B cell (primary cell): ENCODE measurements around the gene BACH2. TPM values are rescaled to one million over a fixed set of nuclear protein-coding genes. Genes with fewer than 3 reads are reported as not detected.

Source experiments
- ATAC-seq: fragments of 200-7000 bp; cut with Tn5 transposase; one replicate; pipeline ENCODE4 v1.10.0; 2021; ENCODE audit warnings: low read depth, mild to moderate bottlenecking, moderate number of reproducible peaks, moderate library complexity
- CTCF ChIA-PET: fragments of 350-600 bp; sonication (Branson Sonifier 250); formaldehyde crosslinking; loops from one replicate; lab custom pipeline; 2021; ENCODE audit warnings: antibody characterized with exemption, inconsistent platforms; lab: Charles Lee
- POLR2A ChIA-PET: fragments of 350-600 bp; sonication (Branson Sonifier 250); formaldehyde crosslinking; loops from one replicate; lab custom pipeline; 2021; ENCODE audit warnings: antibody characterized with exemption; lab: Charles Lee
- DNase-seq: peaks from one replicate; pipeline ENCODE4 v3.0.0; 2013
- H2AFZ ChIP-seq: 2 replicates; pipeline ENCODE4 v1.6.1; 2012; ENCODE audit warnings: mild to moderate bottlenecking, low read depth, low read length; ENCODE audit not compliant: insufficient read depth, poor library complexity, severe bottlenecking
- H3K27ac ChIP-seq, 2 donors: 1 replicate in 1 of 2; 2 replicates in 1 of 2; pipeline ENCODE4 v1.5.1; 2012 to 2013; ENCODE audit warnings: low read length in 2 of 2, mild to moderate bottlenecking in 2 of 2, moderate library complexity in 1 of 2
- H3K27me3 ChIP-seq, 4 experiments: fragments of 200-600 bp in 1 of 4; sonication (generic) in 1 of 4; replicated peaks in 1 of 4; 1 replicate in 2 of 4; 2 replicates in 2 of 4; pipeline versions ENCODE4 v1.6.1 to v1.7.0; 2013 to 2016; ENCODE audit warnings: low read length in 3 of 4, mild to moderate bottlenecking in 2 of 4, mixed read lengths in 1 of 4, moderate library complexity in 1 of 4; ENCODE audit not compliant: insufficient read depth in 4 of 4, control insufficient read depth in 3 of 4; ENCODE audit errors: control extremely low read depth in 1 of 4
- H3K36me3 ChIP-seq, 2 experiments: replicated peaks in 1 of 2; 1 replicate in 1 of 2; 2 replicates in 1 of 2; pipeline versions ENCODE4 v1.6.1 to v1.7.1; 2013; ENCODE audit warnings: low read length in 1 of 2; ENCODE audit not compliant: insufficient read depth in 2 of 2, control insufficient read depth in 1 of 2; ENCODE audit errors: control extremely low read depth in 1 of 2, extremely low read depth in 1 of 2
- H3K4me1 ChIP-seq, 2 donors: fragments of 200-600 bp in 1 of 2; sonication (generic) in 1 of 2; 1 replicate in 1 of 2; 2 replicates in 1 of 2; pipeline versions ENCODE4 v1.5.1 to v1.6.1; 2013 to 2017; ENCODE audit warnings: low read length in 2 of 2; ENCODE audit not compliant: control insufficient read depth in 2 of 2, insufficient read depth in 2 of 2
- H3K4me2 ChIP-seq: replicated peaks from 2 replicates; pipeline ENCODE3; 2012; ENCODE audit warnings: mild to moderate bottlenecking, low read depth, low read length; ENCODE audit not compliant: poor library complexity, severe bottlenecking
- H3K4me3 ChIP-seq, 5 experiments: fragments of 200-600 bp in 1 of 5; sonication (generic) in 1 of 5; 1 replicate in 3 of 5; 2 replicates in 2 of 5; pipeline versions ENCODE4 v1.5.1 to v1.7.0; 2011 to 2016; ENCODE audit warnings: low read length in 4 of 5, mild to moderate bottlenecking in 4 of 5, low read depth in 2 of 5, control low read depth in 1 of 5, moderate library complexity in 1 of 5; ENCODE audit not compliant: insufficient read depth in 1 of 5; ENCODE audit errors: control extremely low read depth in 1 of 5, extremely low read depth in 1 of 5
- H3K79me2 ChIP-seq: fragments of 200-600 bp; sonication (generic); one replicate; pipeline ENCODE4 v1.6.0; 2016; ENCODE audit warnings: low read length; ENCODE audit not compliant: control insufficient read depth, insufficient read depth
- H3K9ac ChIP-seq: fragments of 200-600 bp; sonication (generic); 2 replicates; pipeline ENCODE4 v1.6.1; 2017; ENCODE audit warnings: mild to moderate bottlenecking, low read length, moderate library complexity
- H3K9me3 ChIP-seq, 3 donors: one replicate each; pipeline versions ENCODE4 v1.6.1 to v1.7.1; 2013; ENCODE audit warnings: low read length in 2 of 3; ENCODE audit not compliant: control insufficient read depth in 2 of 3, insufficient read depth in 1 of 3; ENCODE audit errors: control extremely low read depth in 1 of 3
- H4K20me1 ChIP-seq: 2 replicates; pipeline ENCODE4 v1.6.0; 2012; ENCODE audit warnings: mild to moderate bottlenecking, low read length; ENCODE audit not compliant: insufficient read depth, control insufficient read depth, poor library complexity, severe bottlenecking
- H3K27ac Mint-ChIP-seq: one replicate; pipeline ENCODE4 v1.8.0; 2021; ENCODE audit warnings: mixed read lengths
- H3K27me3 Mint-ChIP-seq: one replicate; pipeline ENCODE4 v1.8.0; 2021; ENCODE audit warnings: mixed read lengths
- H3K4me1 Mint-ChIP-seq: one replicate; pipeline ENCODE4 v1.8.0; 2021; ENCODE audit warnings: mixed read lengths
- H3K4me3 Mint-ChIP-seq: one replicate; pipeline ENCODE4 v1.8.0; 2021; ENCODE audit warnings: mixed read lengths
- H3K9me3 Mint-ChIP-seq: one replicate; pipeline ENCODE4 v1.8.0; 2022; ENCODE audit warnings: mixed read lengths; ENCODE audit not compliant: insufficient read depth
- CTCF ChIP-seq: fragments of 200-600 bp; IDR thresholded peaks from one replicate; pipeline ENCODE4 v1.8.0; 2022; ENCODE audit warnings: antibody characterized with exemption, mild to moderate bottlenecking
- EZH2 ChIP-seq: IDR thresholded peaks from 2 replicates; pipeline ENCODE4 v1.6.1; 2012; ENCODE audit warnings: borderline replicate concordance, low read depth, mild to moderate bottlenecking, moderate library complexity, low read length; ENCODE audit not compliant: insufficient read depth, poor library complexity, severe bottlenecking
- WGBS: methylation state at CpG from one replicate; pipeline ENCODE4 v1.1.5; 2013; ENCODE audit warnings: missing lambda C conversion rate; ENCODE audit not compliant: insufficient coverage; 5-methylcytosine and 5-hydroxymethylcytosine counted together
- intact Hi-C: fragments of 100-400 bp; cut with micrococcal nuclease; formaldehyde crosslinking; loops from one replicate; pipeline ENCODE4 v1.10.0; 2022
- polyA plus RNA-seq: library from polyadenylated mRNA; depleted of rRNA; stranded (reverse); fragments of >200 nt; gene quantifications from 2 replicates; pipeline ENCODE4 v1.2.3, GENCODE V29; 2012
- total RNA-seq, 2 donors: library from RNA; stranded (reverse); fragments of 120-200 nt in 1 of 2; gene quantifications; 1 replicate in 1 of 2; 2 replicates in 1 of 2; pipeline versions ENCODE4 v1.2.3 to v1.2.4, GENCODE V29; 2013 to 2022

Gene BACH2
- total and polyA plus RNA-seq, 2 donors (not counting 1 experiment from before 2014, with no cell fraction given), result 41.1 to 235 TPM

GRCh38 chr6:89930789-89931188 lies 365.9 kb downstream of the BACH2 start:
- Histone ChIP-seq H3K79me2 (no peaks in the 10 kb centered on the region), H3K9ac (no peak overlapping the region), H3K27ac (no peak overlapping the region), H3K4me3 (no peak overlapping the region), H3K4me1 (peaks cover 0 to 3% of the 10 kb centered on the region in 2 donors), H3K27me3 (no peaks in the 10 kb centered on the region), H3K4me2 (no peak overlapping the region), H4K20me1 (peaks cover 60% of the 10 kb centered on the region), H3K36me3 (peaks cover 7 to 65% of the 10 kb centered on the region in 2 experiments), H2AFZ (no peak overlapping the region), H3K9me3 (no peaks in the 10 kb centered on the region)
- Mint-ChIP-seq H3K9me3 (no peaks in the 10 kb centered on the region), H3K4me1 (peaks cover 15% of the 10 kb centered on the region), H3K27ac (peak overlapping the region; percentile 20), H3K4me3 (no peak overlapping the region), H3K27me3 (no peaks in the 10 kb centered on the region)
- ChIA-PET POLR2A (no interaction called here), CTCF (interaction anchor here (0.6 to 2.2 kb wide), 5 partner anchors 10 to 549 kb away, joined by 3 to 7 read pairs (median 3); no protein-coding TSS in a partner anchor)
- TF ChIP-seq CTCF (no peak), EZH2 (no peak)
- ATAC-seq (no peak), DNase-seq (no peak)
- intact Hi-C loops, result no loop called here
- 95% methylated on average over 4 of the region's 5 CpGs for WGBS

GRCh38 chr6:89928604-89929003 lies 368.0 kb downstream of the BACH2 start:
- Mint-ChIP-seq H3K4me1 (peaks cover 15% of the 10 kb centered on the region), H3K27ac (no peak overlapping the region), H3K9me3 (no peaks in the 10 kb centered on the region), H3K27me3 (no peaks in the 10 kb centered on the region), H3K4me3 (no peak overlapping the region)
- WGBS, result 100% methylated on average over 1 of the region's 6 CpGs
- H3K9ac ChIP-seq, result no peak overlapping the region
- ATAC-seq, result no peak
- TF ChIP-seq EZH2, result no peak
- no peak for TF ChIP-seq CTCF
- POLR2A ChIA-PET, result no interaction called here
- H3K4me3 ChIP-seq, result no peak overlapping the region
- intact Hi-C loops, result no loop called here
- no peaks in the 10 kb centered on the region for H3K27me3 ChIP-seq
- H3K9me3 ChIP-seq, result no peaks in the 10 kb centered on the region
- DNase-seq, result no peak
- H3K27ac ChIP-seq, result no peak overlapping the region
- peaks cover 45% of the 10 kb centered on the region for H4K20me1 ChIP-seq
- H3K36me3 ChIP-seq, result peaks cover 7 to 48% of the 10 kb centered on the region in 2 experiments
- CTCF ChIA-PET, result interaction anchor here (1.7 kb wide), 1 partner anchor 12 kb away, joined by 7 read pairs; no protein-coding TSS in a partner anchor
- no peak overlapping the region for H2AFZ ChIP-seq
- no peaks in the 10 kb centered on the region for H3K79me2 ChIP-seq
- H3K4me1 ChIP-seq, result peaks cover 0 to 3% of the 10 kb centered on the region in 2 donors
- H3K4me2 ChIP-seq, result no peak overlapping the region
